ENCODE data around the gene SLC38A8.
A peak's percentile ranks its signal among the peaks of the same experiment; 100 is the strongest.

The SLC38A8 gene

DNA sequence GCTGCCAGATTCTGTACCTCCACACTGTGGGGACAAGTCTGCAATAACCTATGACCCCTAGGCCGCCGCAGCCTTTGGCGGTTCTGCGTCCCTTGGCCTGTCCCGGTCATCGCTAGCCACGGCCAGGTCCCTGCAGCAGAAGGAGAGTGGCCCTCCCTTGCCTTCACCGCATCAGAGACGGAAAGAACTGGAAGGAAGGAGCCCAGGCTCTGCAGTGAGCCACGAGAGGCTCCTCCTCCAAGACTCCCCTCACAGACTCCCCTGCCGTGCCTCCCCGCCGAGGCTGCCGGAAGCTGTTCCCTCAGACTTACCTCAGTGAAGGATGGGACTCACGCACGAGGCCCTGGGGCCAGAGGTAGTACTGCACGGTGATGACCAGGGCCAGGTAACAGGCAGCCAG, 11.0 kb downstream of the SLC38A8 start:
- no peak for DNase-seq (ENCODE audit: low read depth)

DNA sequence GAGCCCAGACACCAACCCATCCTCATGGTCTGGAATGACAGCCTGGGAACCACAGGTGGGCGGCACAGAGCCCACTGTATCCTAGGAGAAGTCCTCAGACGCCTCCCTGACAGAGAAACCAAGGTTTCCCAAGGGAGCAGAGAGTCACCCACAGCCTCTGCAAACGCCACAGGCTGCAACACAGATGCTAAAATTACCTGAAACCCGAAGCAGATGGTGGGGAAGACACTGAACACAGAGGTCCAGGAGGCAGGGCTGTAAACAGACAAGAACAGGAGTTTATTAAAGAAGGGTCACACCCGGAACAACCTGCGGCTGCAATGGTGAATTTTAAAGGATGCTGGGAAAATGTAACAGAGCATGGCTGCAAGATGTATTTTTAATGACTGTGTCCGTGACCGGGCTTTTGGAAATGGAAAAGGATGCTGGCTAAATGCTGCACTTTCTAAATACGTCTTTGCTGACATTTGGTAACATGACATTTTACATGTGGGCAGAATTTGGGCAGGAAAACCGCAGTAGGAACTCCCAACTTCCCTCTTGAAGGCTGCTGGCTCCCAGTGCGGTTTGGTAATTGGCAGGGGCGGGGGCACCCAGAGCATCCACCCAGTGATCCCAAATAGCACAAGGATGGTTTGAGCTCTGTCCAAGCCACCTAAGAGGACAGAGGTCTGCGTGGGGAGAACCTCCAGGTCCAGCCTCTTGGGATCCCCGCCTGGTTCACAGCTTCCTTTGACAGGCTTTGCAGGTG, 13.1 kb downstream of the SLC38A8 start:
- no peak for DNase-seq (ENCODE audit: low read depth)

DNA sequence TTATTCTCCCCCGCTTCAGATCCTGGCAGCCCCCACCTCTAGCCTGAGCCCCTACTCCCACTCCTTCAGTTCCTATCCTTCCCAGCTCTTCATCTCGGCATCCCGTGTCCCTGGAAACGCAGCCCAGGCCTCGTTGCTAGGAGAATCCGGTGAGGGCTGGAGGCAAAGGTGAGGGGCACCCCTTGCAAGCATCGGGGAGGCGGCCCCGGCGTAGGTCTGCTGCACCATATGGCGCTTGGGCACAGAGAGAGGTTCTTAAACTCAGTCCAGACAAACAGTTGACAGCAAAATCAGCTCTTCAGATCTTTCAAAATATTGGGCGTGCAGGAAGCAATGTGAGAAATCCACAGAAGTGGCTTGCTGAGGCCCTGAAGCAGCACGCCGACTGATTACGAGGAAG, 15.0 kb downstream of the SLC38A8 start:
- DNase-seq (ENCODE audit: low read depth): no peak

DNA sequence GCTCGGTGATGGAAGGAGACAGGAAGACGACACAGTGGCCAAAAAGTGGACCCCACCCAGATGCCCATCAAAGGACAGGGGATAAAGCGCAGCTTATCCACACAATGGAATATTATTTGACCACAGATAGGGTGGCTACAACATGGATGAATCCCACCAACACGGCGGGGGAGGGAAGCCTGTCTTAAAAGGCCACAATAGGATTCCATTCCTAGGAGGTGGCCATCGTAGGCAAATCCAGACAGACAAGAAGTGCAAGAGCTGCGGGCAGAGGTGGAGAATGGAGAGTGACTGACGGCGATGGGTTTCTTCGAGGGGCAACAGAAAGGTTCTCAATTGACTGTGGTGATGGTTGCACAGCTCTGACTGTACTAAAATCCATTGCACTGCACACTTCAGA, 16.0 kb downstream of the SLC38A8 start:
- no peak for DNase-seq (ENCODE audit: low read depth)

DNA sequence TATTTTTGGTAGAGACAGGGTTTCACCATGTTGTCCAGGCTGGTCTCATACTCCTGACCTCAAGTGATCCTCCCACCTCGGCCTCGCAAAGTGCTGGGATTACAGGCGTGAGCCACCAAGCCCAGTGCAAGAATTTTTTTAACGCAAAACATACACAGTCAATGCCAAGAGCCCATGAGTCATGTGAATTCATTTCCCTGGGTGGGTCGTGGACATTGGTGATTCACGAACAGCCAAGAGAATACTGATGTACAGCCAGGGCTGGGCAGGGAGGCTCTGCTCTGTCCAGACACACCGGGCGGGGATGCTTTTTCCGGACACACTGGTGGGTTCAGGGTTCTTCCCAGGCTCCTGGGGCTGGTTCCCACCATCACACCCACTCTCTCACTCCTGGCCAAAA, 17.7 kb downstream of the SLC38A8 start:
- no peak for DNase-seq (ENCODE audit: low read depth)

DNA sequence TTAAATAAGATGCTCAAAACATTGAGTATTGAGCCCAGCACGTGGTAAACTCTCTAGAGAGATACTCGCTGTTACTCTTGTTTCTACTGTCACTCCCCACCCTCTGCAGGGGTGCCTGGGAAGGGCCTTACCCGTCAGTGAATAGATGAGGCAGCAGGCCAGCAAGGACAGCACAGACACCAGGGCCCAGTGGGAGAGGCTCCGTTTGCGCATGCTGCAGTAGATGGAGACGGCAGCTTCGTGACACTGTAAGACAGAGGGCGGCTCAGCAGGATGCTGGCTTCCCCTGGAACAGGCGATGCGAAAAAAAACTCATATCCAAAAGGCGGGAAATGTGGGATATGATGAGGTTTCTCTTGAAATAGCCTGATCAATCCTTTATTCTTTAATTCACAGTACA, 20.0 kb downstream of the SLC38A8 start:
- DNase-seq (ENCODE audit: low read depth): no peak

DNA sequence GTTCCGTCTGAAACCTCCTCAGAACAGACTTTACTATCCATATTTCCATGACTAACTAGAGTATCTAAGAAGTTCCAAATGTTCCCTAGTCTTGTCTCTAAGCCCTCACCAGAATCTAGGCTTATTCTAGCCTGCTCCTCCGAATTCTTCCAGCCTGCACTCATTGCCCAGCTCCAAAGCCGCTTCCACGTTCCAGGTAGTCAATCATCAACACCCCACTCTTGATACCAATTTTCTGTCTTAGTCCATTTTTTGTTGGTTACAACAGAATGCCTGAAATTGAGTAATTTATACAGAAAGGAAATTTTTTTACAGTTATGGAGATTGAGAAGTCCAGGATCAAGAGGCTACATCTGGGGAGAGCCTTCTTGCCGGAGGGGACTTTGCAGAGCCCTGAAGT, 21.1 kb downstream of the SLC38A8 start:
- no peak for DNase-seq (ENCODE audit: low read depth)

DNA sequence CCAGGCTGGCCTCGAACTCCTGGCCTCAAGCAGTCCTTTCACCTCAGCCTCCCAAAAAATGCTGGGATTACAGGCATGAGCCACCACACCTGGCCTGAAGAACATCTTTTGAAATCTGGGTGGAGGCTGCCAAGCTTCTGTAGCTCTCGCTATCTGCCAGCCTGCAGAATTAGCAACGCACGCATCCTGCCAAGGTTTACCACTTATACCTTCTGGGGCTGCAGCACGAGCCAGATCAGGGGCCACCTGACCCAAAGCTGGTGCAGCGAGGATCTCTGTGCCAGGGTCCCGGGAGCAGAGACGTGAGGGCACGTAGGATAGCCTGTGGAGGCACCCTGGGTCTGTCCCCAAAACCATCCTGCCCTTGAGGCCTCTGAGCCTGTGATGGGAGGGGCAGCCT, 22.2 kb downstream of the SLC38A8 start:
- no peak for DNase-seq (ENCODE audit: low read depth)

DNA sequence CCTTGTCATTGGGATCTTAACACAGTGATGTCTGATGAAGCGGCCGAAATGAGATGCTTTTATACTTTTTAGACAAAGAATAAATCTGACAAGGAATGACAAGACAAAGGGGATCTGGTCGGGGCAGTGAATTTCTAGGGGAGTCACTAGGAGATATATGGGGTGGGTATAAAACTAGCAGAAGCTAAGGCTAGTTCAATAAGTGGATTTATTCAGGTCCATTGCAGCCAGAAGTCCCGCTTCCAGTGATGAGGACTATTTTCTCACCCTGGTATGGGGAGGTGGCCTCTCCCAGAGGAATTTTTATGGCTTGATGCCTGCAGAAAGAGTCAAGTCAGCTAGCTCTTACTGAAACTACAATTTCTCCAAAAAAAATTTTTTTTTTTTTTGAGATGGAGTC, 23.9 kb downstream of the SLC38A8 start:
- DNase-seq (ENCODE audit: low read depth): no peak

DNA sequence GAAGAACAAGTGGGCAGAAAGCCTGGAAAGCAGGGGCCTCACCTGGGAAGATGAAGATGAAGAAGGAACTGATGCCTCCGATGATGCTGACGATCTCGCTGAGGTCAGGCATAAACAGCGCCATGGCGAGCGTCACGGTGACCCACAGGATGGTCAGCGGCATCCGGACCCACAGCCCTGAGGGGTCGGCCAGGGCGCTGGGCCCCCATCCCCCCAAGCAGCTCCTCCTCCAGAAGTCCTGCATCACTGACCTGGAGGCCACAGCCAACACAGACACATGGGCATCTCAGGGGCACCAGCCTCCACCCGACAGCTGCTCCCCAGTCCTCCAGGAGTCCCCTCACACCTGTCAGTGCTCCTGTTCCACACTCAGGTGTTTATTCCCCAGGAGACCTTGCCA, 26.1 kb downstream of the SLC38A8 start:
- no peak for DNase-seq (ENCODE audit: low read depth)

DNA sequence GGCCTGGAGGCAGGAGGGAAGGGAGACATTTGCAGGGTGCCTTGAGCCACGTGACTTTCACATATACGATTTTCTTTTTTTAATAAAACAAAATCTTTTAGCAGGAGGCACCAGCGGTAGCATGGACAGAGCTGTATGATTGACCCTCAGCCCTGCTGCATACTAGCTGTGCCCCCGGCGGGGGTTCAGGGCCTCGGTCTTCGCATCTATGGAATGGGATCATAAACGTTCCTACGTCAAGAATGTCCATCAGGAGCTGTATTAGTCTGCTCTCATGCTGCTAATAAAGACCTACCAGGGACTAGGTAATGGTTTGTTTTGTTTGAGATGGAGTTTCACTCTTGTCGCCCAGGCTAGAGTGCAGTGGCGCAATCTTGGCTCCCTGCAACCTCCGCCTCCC, 27.2 kb downstream of the SLC38A8 start:
- no peak for DNase-seq (ENCODE audit: low read depth)

DNA sequence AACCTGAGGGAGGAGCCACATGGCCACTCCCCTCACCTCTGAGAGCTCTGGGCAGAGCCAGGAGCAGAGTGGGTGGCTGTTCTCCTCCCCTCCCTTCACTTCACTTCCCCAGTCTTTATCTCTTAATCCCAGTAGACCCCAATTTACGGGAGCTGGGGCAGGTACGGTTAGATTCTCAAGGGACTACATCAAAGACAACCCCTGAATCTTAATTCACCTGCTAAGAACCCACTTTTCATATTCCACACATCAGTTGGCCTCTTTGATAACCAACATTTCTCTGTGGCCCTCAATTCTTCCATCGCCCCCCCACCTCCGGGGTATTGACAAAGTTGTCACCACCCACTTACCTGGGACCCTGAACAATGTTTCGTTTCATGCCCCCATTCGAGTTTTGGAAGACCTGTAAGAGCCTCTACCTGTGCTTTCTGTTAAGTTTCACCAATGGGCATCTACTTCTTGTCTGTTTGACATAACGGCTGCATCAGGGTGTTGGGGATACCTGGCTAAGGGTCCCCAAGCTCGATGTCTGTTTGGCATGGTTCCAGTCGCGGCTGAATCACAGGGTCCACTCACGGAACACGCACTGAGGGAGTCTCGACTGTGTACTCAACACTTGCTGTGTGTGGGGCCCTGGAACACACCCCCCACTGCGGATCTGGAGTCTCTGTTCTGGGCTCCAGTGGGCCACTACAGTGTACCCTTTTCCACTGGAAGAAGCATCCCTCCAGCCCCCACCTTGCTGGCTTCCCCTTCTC, 27.8 kb downstream of the SLC38A8 start:
- no peak for DNase-seq (ENCODE audit: low read depth)

DNA sequence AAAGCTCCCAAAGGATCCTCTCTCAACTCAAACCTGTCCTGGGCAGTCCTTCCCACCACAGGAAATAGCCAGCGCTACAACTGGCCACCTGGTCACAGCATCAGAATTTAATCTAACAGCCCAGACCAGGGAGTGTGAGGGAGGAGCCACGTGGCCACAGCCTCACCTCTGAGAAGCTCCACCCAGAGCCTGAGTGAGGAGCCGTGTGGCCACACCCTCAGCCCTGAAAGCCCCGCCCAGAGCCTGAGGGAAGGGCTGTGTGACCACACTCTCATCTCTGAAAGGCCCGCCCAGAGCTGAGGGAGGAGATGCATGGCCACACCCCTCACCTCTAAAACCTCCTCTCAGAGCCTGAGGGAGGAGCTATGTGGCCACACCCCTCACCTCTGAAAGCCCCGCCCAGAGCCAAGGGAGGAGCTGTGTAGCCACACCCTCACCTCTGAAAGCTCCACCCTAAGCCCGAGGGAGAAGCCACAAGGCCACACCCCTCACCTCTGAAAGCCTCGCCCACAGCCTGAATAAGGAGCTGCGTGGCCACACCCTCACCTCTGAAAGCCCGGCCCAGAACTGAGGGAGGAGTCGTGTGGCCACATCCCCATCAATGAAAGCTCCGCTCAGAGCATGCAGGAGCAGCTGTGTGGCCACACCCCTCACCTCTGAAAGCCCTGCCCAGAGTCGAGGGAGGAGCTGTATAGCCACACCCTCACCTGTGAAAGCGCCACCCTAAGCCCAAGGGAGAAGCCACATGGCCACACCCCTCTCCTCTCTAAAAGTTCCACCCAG, 28.6 kb downstream of the SLC38A8 start:
- peak; percentile 3 for DNase-seq (ENCODE audit: low read depth)

DNA sequence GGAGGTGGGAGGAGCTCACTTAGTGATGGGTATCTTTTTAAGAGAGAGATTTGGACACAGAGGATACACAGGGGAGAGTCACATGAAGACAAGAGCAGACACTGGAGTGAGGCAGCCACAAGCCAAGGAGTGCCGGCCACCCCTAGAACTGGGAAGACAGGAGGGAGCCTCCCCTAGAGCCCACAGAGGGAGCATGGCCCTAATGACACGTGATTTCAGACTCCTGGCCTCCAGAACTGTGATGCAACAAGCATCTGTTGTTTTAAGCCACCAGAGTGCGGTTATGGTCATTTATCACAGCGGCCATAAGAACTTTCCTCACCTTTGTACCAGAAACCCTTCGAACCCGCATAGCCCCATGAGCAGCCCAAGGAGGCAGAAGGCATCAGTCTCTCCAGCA, 33.3 kb downstream of the SLC38A8 start:
- DNase-seq (ENCODE audit: low read depth): no peak

DNA sequence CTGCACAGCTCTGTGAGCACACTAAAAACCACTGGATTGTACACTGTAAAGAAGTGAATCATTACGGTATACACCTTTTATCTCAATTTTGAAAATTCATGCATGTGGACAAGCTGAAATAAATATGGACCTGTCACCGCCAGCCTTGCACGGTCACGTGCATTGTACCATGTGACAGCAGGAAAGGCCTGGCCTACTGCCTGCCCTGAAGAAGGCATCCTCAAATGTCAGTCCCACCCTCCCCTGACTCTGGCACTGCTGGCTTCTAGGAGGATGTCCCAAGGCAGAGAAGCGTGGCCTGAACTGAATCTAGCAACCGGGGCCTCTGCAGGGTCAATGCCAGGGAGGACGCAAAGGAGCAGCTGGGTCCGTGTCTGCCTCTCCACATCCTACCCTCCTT, 34.6 kb downstream of the SLC38A8 start:
- DNase-seq (ENCODE audit: low read depth): no peak

DNA sequence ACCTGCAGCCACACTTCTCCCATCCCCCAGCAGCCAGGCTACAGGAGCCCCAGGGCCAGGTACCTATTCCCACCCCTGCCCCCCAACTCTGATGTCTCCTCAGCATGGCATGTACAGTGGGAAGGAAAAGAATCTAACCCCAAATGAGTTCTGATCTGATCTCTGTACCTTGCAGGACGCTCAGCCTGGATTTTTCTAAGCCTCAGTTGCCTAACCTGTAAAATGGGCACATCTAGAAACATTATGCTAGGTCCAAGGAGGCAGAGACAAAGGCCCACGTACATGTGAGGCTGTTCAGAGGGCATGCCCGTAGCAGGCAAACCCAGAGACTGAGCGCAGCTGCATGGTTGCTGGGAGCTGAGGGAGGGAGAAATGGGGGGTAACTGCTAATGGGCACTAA, 35.1 kb downstream of the SLC38A8 start:
- DNase-seq (ENCODE audit: low read depth): no peak

DNA sequence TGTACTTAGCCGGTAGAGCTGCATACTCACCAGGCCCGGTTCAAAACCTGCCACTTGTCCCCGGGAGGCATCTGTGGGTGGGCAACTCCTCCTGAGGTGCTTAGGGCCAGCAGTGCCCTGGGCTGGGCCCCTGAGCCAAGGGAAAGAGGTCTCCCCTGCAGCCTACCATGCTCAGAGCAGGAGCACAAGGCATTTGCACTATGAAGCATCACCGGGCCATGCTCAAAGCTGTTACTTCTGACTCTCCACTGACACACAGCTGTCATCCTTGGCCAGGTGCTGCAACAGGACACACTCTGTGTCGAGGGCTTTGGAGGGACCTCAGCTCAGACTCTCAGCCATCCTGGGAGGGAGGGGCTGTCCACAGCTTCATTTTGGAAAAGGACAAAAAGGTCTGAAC, 37.2 kb downstream of the SLC38A8 start:
- no peak for DNase-seq (ENCODE audit: low read depth)

DNA sequence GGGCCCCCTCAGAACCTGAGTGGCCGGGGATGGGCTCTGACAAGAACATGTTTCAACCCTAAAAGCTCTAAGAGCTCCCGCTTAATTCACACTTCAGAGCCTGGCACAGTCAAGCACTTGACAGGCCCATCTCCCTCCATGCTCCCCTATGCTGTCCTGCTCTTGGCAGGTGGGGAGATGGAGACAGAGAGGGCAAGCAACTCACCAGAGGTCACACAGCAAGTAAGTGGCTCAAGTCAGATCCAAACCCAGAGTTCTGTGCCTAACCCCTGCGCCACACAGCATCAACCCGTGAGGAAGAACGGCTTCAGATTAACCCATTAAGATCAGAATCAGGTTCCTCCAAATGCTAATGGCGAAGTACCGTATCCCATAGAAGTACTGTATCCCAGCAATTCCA, 38.2 kb downstream of the SLC38A8 start:
- no peak for DNase-seq (ENCODE audit: low read depth)

DNA sequence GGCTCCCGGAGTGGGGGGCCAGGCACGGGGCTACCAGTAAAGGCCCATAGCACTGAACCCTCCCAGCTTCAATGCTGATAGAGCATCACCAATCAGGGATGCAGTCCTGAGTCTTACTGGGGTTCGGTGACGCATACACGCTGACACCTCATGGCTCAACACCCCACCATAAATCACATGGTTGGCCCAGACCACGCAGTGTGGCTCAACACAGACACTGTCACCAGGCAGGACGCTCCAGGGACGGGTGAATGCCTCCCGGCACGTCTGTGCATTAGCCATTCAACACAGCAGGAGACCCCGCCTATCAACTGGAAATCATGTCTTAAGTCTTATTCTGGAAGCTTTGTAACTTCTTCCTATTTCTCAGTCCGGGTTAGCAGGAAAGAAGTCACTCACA, 39.6 kb downstream of the SLC38A8 start:
- no peak for DNase-seq (ENCODE audit: low read depth)

DNA sequence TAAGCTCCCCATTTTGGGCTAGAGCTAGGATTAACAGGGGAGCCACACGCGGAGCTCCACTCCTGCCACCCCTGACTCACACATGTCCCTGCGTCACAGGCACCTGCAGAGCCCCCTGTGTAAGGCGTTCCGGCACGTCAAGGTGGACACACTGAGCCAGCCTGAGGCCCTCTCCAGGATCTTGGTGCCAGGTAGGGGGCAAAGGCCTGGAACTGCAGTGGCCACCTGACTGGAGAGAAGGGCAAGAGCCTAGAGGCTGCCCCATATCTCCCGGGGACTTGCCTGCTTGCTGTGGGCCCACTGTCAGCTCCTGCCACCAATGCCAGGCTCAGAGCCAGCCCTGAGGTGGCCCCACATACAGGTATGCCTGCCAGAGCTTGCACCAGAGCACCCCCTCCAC, 40.9 kb downstream of the SLC38A8 start:
- DNase-seq (ENCODE audit: low read depth): no peak

DNA sequence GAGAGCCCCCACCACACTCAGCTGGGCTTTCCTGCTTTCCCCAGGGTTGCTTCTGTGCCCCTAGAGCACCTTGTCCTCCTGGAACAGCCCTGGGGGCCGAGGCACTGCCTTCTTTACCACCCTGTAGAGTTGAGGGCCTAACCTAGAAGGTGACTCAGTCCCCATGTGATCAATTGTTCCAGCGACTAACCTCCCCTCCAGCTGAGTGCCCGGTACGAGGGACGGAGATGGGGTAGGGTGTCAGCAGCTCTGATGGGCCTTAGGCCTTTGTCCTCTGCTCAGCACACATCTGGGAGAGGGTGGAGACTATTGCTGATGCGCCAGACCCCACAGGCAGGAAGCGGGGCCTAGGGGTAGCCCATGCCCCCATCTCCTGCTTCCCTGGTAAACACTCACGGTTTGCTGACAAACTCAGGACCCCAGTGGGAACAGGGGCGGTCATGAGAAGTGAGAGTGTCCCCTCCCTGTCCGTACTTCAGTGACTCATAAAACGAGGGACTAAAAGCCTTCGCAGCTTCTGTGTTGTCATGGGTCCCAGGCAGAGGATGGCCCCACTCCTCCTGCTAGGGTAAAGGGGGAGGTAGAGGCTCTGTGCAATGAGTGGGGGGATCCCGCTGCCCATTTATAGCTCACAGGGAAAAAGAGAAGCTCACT, 41.5 kb downstream of the SLC38A8 start:
- DNase-seq (ENCODE audit: low read depth): no peak

DNA sequence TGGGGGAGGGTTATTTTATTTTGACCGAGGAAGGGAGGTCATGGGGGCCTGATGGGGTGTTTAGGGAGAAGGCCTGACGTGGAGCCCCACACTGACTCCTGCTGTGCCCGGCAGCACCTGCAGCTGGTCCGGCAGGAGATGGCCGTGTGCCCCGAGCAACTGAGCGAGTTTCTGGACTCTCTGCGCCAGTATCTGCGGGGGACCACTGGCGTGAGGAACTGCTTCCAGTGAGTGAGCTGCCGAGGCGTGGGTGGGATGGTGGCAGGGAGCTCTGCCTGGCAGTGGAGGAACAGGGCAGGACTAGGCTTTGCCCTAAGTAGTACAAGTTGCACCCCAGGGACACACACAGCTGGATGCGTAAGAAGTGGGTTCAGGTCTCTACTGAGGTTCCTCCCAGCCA, 44.5 kb downstream of the SLC38A8 start:
- no peak for DNase-seq (ENCODE audit: low read depth)

Data from stimulated activated CD8-positive, alpha-beta memory T cell treated with anti-CD3 and anti-CD28 coated beads, Interleukin-12 subunit alpha, Interleukin-12 subunit beta, amount 100 ng/mL, for 1 hour (primary cell).